ENCODE measurements around the gene IRX5. TPM values are rescaled to one million over a fixed set of nuclear protein-coding genes. Genes with fewer than 3 reads are reported as not detected.

The IRX5 gene
- total RNA-seq, 1 experiment from 2014 or later: 0.86 TPM

DNA sequence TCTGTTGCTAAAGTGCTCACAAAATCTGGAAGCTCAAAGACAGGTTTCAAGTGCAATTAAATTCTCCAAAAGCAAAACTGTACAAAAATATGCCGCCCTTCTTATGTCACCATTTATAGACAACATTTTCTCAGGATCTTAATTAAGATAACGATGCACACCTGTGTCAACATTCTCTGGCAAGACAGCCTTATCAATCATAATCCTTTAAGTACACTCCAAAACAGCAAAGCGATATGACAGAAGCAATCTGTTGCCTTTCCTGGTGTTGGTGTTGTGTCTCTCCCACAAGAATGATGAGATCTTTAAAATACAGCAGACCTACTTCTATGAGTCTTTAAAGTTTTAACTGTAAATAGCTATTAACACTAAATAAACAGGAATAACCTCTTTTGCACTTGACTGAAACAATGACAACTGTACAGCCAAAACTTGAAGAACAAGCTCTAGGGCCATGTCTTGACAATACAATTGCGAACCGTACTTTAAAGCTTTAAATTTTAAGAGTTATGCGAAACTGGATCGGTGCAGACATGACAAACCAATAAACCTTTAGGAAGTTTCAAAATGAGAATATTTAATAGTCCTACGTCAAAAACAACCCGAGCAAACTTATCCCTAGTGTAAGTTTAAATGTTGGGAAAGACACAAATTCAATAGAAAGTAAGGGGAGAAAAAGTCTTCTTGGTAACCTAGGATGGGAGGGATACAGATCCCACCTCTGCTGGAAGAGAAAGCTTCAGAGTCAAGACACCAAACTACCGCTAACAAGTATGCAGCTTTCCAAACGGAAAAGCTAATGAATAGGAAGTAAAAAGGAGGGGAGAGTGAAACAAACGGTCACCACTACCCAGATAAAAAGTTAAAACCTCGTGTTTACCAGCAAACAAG, 3.3 kb upstream of the IRX5 start:
- Histone ChIP-seq H4K20me1 (ENCODE audit: insufficient read depth) (no peaks in the 10 kb centered on the region; the same call in 1 of the 2 replicates), H3K36me3 (ENCODE audit: control insufficient read depth in 1 of 2, insufficient read depth in 2 of 2, low read length in 2 of 2) (no peaks in the 10 kb centered on the region), H3K9ac (ENCODE audit: low read length) (0 out of 2 replicates have a peak overlapping the region, but pooled peaks have one; percentile 19), H3K4me1 (ENCODE audit: control insufficient read depth in 1 of 2, insufficient read depth in 2 of 2, low read length in 2 of 2) (peaks cover 0 to 7% of the 10 kb centered on the region in 2 experiments; a peak in 1 of 4 replicates), H3K27ac (ENCODE audit: low read depth, low read length) (no peak overlapping the region), H3K9me2 (ENCODE audit: insufficient read depth) (no peaks in the 10 kb centered on the region), H3K4me2 (ENCODE audit: low read length) (peak overlapping the region; percentile 67), H3K4me3 (replicated peaks in 1 of 2; ENCODE audit: low read depth in 1 of 2, low read length in 2 of 2) (peak overlapping the region; percentile 50 to 54), H3K79me2 (ENCODE audit: insufficient read depth, low read length) (no peaks in the 10 kb centered on the region), H2AFZ (ENCODE audit: low read depth, low read length, poor library complexity, severe bottlenecking) (no peak overlapping the region), H3K9me3 (ENCODE audit: control insufficient read depth in 1 of 2, insufficient read depth in 1 of 2, low read depth in 1 of 2, low read length in 2 of 2) (no peaks in the 10 kb centered on the region), H3K27me3 (ENCODE audit: insufficient read depth, low read length) (peaks cover 20% of the 10 kb centered on the region)
- TSS peak; percentile 46 for BruUV-seq (replicated peaks)
- ChIA-PET POLR2A (no interaction called here), CTCF (no interaction called here), RAD21 (ENCODE audit: low non-redundant PET in 1 of 2, low total read pairs in 2 of 2, uncharacterized antibody in 2 of 2, unreplicated experiment in 2 of 2) (no interaction called here)
- ATAC-seq (no peak), DNase-seq (ENCODE audit: low read depth, low spot score) (no peak)
- intact Hi-C loops (cut with micrococcal nuclease): loop anchor here (10.0 kb wide), 1 partner anchor 1153 kb away; no protein-coding TSS in a partner anchor
- 0 out of 2 replicates have a peak, but pooled peaks have one; percentile 62 for TF ChIP-seq EZH2 (IDR thresholded peaks at IDR 0.05)
- no peak for TF ChIP-seq SP1 (IDR thresholded peaks at IDR 0.05; ENCODE audit: low read depth)
- peak; percentile 48; the same call in 1 of the 2 replicates for TF ChIP-seq EZH2phosphoT487 (IDR thresholded peaks at IDR 0.05; ENCODE audit: borderline replicate concordance)
- TF ChIP-seq JUND (IDR thresholded peaks at IDR 0.05): no peak
- TF ChIP-seq POLR2AphosphoS5 (IDR thresholded peaks at IDR 0.05; ENCODE audit: low read depth, low read length): no peak

DNA sequence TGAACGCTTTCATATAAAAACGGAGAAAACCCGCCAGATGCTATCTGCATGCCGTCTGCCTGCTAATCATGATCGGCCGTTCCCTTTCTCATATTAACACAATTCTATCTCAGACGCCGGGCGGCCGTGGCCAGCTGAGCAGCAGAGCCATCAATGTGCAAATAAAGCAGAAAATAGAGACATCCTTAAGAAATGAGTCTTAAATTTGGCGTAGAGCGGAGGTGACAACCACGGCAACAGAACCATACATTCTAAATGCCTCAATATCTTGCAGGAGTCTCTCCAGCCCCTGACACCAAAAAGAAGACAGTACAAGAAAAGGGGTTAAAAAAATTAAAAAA, 2.7 kb upstream of the IRX5 start:
- Histone ChIP-seq H3K4me1 (ENCODE audit: control insufficient read depth in 1 of 2, insufficient read depth in 2 of 2, low read length in 2 of 2) (peaks cover 0 to 7% of the 10 kb centered on the region in 2 experiments; a peak in 1 of 4 replicates), H3K4me2 (ENCODE audit: low read length) (peak overlapping the region; percentile 67), H3K9me2 (ENCODE audit: insufficient read depth) (no peaks in the 10 kb centered on the region), H3K9ac (ENCODE audit: low read length) (0 out of 2 replicates have a peak overlapping the region, but pooled peaks have one; percentile 19), H3K4me3 (replicated peaks in 1 of 2; ENCODE audit: low read depth in 1 of 2, low read length in 2 of 2) (peak overlapping the region; percentile 50 to 54), H4K20me1 (ENCODE audit: insufficient read depth) (no peaks in the 10 kb centered on the region; the same call in 1 of the 2 replicates), H3K36me3 (ENCODE audit: control insufficient read depth in 1 of 2, insufficient read depth in 2 of 2, low read length in 2 of 2) (no peaks in the 10 kb centered on the region), H3K27me3 (ENCODE audit: insufficient read depth, low read length) (peaks cover 20% of the 10 kb centered on the region), H2AFZ (ENCODE audit: low read depth, low read length, poor library complexity, severe bottlenecking) (no peak overlapping the region), H3K27ac (ENCODE audit: low read depth, low read length) (no peak overlapping the region), H3K9me3 (ENCODE audit: control insufficient read depth in 1 of 2, insufficient read depth in 1 of 2, low read depth in 1 of 2, low read length in 2 of 2) (no peaks in the 10 kb centered on the region), H3K79me2 (ENCODE audit: insufficient read depth, low read length) (no peaks in the 10 kb centered on the region)
- ChIA-PET RAD21 (ENCODE audit: low non-redundant PET in 1 of 2, low total read pairs in 2 of 2, uncharacterized antibody in 2 of 2, unreplicated experiment in 2 of 2) (no interaction called here), CTCF (no interaction called here), POLR2A (no interaction called here)
- no TSS peak for BruUV-seq (replicated peaks)
- ATAC-seq (no peak), DNase-seq (ENCODE audit: low read depth, low spot score) (no peak)
- intact Hi-C loops (cut with micrococcal nuclease): loop anchor here (10.0 kb wide), 1 partner anchor 1153 kb away; no protein-coding TSS in a partner anchor
- TF ChIP-seq POLR2A (IDR thresholded peaks at IDR 0.05; ENCODE audit: borderline replicate concordance, extremely low read depth, insufficient read depth, insufficient read length): no peak
- TF ChIP-seq, protein P1, sequence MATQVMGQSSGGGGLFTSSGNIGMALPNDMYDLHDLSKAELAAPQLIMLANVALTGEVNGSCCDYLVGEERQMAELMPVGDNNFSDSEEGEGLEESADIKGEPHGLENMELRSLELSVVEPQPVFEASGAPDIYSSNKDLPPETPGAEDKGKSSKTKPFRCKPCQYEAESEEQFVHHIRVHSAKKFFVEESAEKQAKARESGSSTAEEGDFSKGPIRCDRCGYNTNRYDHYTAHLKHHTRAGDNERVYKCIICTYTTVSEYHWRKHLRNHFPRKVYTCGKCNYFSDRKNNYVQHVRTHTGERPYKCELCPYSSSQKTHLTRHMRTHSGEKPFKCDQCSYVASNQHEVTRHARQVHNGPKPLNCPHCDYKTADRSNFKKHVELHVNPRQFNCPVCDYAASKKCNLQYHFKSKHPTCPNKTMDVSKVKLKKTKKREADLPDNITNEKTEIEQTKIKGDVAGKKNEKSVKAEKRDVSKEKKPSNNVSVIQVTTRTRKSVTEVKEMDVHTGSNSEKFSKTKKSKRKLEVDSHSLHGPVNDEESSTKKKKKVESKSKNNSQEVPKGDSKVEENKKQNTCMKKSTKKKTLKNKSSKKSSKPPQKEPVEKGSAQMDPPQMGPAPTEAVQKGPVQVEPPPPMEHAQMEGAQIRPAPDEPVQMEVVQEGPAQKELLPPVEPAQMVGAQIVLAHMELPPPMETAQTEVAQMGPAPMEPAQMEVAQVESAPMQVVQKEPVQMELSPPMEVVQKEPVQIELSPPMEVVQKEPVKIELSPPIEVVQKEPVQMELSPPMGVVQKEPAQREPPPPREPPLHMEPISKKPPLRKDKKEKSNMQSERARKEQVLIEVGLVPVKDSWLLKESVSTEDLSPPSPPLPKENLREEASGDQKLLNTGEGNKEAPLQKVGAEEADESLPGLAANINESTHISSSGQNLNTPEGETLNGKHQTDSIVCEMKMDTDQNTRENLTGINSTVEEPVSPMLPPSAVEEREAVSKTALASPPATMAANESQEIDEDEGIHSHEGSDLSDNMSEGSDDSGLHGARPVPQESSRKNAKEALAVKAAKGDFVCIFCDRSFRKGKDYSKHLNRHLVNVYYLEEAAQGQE (IDR thresholded peaks at IDR 0.05; ENCODE audit: low read depth): no peak
- TF ChIP-seq, protein P2, sequence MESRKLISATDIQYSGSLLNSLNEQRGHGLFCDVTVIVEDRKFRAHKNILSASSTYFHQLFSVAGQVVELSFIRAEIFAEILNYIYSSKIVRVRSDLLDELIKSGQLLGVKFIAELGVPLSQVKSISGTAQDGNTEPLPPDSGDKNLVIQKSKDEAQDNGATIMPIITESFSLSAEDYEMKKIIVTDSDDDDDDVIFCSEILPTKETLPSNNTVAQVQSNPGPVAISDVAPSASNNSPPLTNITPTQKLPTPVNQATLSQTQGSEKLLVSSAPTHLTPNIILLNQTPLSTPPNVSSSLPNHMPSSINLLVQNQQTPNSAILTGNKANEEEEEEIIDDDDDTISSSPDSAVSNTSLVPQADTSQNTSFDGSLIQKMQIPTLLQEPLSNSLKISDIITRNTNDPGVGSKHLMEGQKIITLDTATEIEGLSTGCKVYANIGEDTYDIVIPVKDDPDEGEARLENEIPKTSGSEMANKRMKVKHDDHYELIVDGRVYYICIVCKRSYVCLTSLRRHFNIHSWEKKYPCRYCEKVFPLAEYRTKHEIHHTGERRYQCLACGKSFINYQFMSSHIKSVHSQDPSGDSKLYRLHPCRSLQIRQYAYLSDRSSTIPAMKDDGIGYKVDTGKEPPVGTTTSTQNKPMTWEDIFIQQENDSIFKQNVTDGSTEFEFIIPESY (IDR thresholded peaks at IDR 0.05; ENCODE audit: extremely low read depth, insufficient replicate concordance, low read length): no peak
- no peak for TF ChIP-seq RAD21 (IDR thresholded peaks at IDR 0.05; ENCODE audit: low read depth)
- no peak for TF ChIP-seq ELF1 (IDR thresholded peaks at IDR 0.05; ENCODE audit: borderline replicate concordance, low read depth)
- TF ChIP-seq POLR2AphosphoS5 (IDR thresholded peaks at IDR 0.05; ENCODE audit: low read depth, low read length): no peak
- TF ChIP-seq TCF7L2 (IDR thresholded peaks at IDR 0.05; ENCODE audit: borderline replicate concordance, extremely low read depth, insufficient read depth, insufficient read length): no peak
- no peak for TF ChIP-seq ZNF274 (IDR thresholded peaks at IDR 0.05; ENCODE audit: low read depth, low read length)
- TF ChIP-seq EZH2phosphoT487 (IDR thresholded peaks at IDR 0.05; ENCODE audit: borderline replicate concordance): no peak
- TF ChIP-seq SRF (IDR thresholded peaks at IDR 0.05; ENCODE audit: low read depth): no peak
